Measurements from ENCODE around the gene GPR176.

GPR176 gene

DNA sequence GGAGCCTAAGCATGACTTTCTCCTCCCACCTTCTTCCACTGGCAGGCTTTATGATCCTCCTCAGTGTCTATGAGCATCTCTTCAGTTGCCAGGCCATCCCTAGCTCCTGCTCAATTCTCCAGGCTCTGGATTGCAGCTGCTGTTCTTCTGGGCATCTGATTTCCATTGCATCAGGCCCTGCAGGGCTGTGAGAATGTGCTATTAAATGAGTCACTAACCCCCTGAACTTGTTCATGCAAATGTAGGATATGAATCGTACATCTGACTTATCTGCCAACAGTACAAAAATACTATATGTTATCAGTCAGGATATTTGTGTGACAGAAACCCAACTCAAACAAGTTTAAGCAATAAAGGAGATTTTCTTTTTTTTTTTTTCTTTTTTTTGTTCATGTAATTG, 11.9 kb downstream of the GPR176 start:
- TF ChIP-seq CREB1 (IDR thresholded peaks at IDR 0.05; ENCODE audit: low read depth) (no peak), TEAD4 (IDR thresholded peaks at IDR 0.05) (no peak), EP300 (IDR thresholded peaks at IDR 0.05; ENCODE audit: borderline replicate concordance) (no peak), NFIC (IDR thresholded peaks at IDR 0.05) (no peak), ZBTB7A (IDR thresholded peaks at IDR 0.05; ENCODE audit: low read depth) (no peak), YY1 (IDR thresholded peaks at IDR 0.05; ENCODE audit: low read depth) (no peak), CEBPB (IDR thresholded peaks at IDR 0.05) (no peak), TAF1 (IDR thresholded peaks at IDR 0.05; ENCODE audit: low read depth) (no peak), TCF12 (IDR thresholded peaks at IDR 0.05; ENCODE audit: low read depth) (no peak), EGR1 (IDR thresholded peaks at IDR 0.05) (no peak), RAD21 (IDR thresholded peaks at IDR 0.05; ENCODE audit: low read depth) (no peak), FOXM1 (IDR thresholded peaks at IDR 0.05; ENCODE audit: borderline replicate concordance, low read depth) (no peak)
- TF ChIP-seq, protein P1, sequence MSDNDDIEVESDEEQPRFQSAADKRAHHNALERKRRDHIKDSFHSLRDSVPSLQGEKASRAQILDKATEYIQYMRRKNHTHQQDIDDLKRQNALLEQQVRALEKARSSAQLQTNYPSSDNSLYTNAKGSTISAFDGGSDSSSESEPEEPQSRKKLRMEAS (IDR thresholded peaks at IDR 0.05), result no peak
- TF ChIP-seq, protein P2, sequence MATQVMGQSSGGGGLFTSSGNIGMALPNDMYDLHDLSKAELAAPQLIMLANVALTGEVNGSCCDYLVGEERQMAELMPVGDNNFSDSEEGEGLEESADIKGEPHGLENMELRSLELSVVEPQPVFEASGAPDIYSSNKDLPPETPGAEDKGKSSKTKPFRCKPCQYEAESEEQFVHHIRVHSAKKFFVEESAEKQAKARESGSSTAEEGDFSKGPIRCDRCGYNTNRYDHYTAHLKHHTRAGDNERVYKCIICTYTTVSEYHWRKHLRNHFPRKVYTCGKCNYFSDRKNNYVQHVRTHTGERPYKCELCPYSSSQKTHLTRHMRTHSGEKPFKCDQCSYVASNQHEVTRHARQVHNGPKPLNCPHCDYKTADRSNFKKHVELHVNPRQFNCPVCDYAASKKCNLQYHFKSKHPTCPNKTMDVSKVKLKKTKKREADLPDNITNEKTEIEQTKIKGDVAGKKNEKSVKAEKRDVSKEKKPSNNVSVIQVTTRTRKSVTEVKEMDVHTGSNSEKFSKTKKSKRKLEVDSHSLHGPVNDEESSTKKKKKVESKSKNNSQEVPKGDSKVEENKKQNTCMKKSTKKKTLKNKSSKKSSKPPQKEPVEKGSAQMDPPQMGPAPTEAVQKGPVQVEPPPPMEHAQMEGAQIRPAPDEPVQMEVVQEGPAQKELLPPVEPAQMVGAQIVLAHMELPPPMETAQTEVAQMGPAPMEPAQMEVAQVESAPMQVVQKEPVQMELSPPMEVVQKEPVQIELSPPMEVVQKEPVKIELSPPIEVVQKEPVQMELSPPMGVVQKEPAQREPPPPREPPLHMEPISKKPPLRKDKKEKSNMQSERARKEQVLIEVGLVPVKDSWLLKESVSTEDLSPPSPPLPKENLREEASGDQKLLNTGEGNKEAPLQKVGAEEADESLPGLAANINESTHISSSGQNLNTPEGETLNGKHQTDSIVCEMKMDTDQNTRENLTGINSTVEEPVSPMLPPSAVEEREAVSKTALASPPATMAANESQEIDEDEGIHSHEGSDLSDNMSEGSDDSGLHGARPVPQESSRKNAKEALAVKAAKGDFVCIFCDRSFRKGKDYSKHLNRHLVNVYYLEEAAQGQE (IDR thresholded peaks at IDR 0.05; ENCODE audit: low read depth), result no peak
- TF ChIP-seq, protein P3, sequence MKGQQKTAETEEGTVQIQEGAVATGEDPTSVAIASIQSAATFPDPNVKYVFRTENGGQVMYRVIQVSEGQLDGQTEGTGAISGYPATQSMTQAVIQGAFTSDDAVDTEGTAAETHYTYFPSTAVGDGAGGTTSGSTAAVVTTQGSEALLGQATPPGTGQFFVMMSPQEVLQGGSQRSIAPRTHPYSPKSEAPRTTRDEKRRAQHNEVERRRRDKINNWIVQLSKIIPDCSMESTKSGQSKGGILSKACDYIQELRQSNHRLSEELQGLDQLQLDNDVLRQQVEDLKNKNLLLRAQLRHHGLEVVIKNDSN (IDR thresholded peaks at IDR 0.05), result no peak

DNA sequence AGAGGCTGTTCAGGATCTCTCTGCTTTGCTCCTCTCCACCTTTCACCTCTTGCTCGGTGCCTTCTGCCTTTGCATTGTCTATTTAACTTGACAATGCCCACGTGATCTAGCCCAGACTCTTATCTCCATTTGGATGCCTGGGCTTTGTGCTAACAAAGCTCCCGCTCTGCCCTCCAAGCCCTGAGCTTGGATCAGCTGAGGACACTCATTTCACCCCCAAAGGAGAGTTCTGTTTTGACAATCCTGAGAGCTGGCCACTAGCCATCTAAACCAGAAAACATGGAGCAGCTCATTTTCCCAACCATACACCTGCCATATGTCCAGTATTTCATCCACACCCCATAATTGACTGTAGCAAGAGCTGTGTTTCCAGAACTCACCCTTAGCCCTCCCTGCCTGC, 12.8 kb downstream of the GPR176 start:
- no peak for TF ChIP-seq ZBTB7A (IDR thresholded peaks at IDR 0.05; ENCODE audit: low read depth)

DNA sequence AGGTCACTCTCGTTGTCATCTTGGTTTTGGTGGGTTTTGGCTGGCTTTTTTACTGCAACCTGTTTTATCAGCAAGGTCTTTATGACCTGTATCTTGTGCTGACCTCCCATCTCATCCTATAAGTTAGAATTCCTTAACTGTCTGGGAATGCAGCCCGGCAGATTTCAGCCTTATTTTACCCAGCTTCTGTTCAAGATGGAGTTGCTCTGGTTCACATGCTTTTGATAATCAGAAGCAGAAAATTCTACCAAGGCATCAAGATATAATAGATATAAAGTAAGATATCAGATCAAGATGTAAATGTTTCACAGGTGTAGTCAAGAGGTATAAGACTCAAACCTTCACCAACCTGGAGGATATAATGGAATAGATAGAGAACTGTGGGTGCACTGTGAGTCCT, 16.0 kb downstream of the GPR176 start:
- TF ChIP-seq YY1 (IDR thresholded peaks at IDR 0.05; ENCODE audit: low read depth), result no peak
- TF ChIP-seq FOXM1 (IDR thresholded peaks at IDR 0.05; ENCODE audit: borderline replicate concordance, low read depth), result no peak
- TF ChIP-seq, protein P1 (IDR thresholded peaks at IDR 0.05), result no peak
- no peak for TF ChIP-seq TCF12 (IDR thresholded peaks at IDR 0.05; ENCODE audit: low read depth)
- no peak for TF ChIP-seq NFIC (IDR thresholded peaks at IDR 0.05)
- TF ChIP-seq EP300 (IDR thresholded peaks at IDR 0.05; ENCODE audit: borderline replicate concordance), result no peak
- TF ChIP-seq, protein P2 (IDR thresholded peaks at IDR 0.05; ENCODE audit: low read depth), result no peak
- no peak for TF ChIP-seq ZBTB7A (IDR thresholded peaks at IDR 0.05; ENCODE audit: low read depth)
- no peak for TF ChIP-seq RAD21 (IDR thresholded peaks at IDR 0.05; ENCODE audit: low read depth)
- no peak for TF ChIP-seq TAF1 (IDR thresholded peaks at IDR 0.05; ENCODE audit: low read depth)
- TF ChIP-seq EGR1 (IDR thresholded peaks at IDR 0.05), result no peak
- TF ChIP-seq TEAD4 (IDR thresholded peaks at IDR 0.05), result no peak
- no peak for TF ChIP-seq CREB1 (IDR thresholded peaks at IDR 0.05; ENCODE audit: low read depth)
- TF ChIP-seq CEBPB (IDR thresholded peaks at IDR 0.05), result no peak
- TF ChIP-seq, protein P3 (IDR thresholded peaks at IDR 0.05), result no peak

DNA sequence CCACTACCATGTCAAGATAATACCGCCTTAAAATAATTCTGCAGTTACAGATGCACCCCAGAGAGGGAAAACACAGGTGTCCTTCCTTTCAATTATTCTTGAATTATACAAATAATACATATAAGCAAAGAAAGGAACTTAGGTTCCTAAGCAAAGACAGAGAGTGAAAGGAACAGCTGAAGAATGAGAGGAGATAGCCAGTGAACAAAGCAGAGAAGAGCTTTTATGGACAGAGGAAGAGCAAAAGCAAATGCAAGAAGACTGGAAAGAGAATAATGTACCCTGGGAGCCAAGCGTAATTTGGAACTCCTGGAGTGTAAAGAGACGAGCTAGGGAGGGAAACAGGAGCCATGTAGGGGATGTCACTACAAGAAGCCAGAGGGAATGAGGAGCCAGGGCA, 21.7 kb downstream of the GPR176 start:
- TF ChIP-seq, protein P1 (IDR thresholded peaks at IDR 0.05), result no peak
- TF ChIP-seq, protein P2 (IDR thresholded peaks at IDR 0.05; ENCODE audit: low read depth), result no peak
- TF ChIP-seq ZBTB7A (IDR thresholded peaks at IDR 0.05; ENCODE audit: low read depth), result no peak
- TF ChIP-seq EP300 (IDR thresholded peaks at IDR 0.05; ENCODE audit: borderline replicate concordance), result no peak
- no peak for TF ChIP-seq NFIC (IDR thresholded peaks at IDR 0.05)
- no peak for TF ChIP-seq CEBPB (IDR thresholded peaks at IDR 0.05)
- TF ChIP-seq FOXM1 (IDR thresholded peaks at IDR 0.05; ENCODE audit: borderline replicate concordance, low read depth), result no peak
- TF ChIP-seq RAD21 (IDR thresholded peaks at IDR 0.05; ENCODE audit: low read depth), result no peak

Data from Ishikawa (cell line).